Astrocyte of the hippocampus (primary cell): ENCODE data around the gene ARHGAP8.
"Not testable (repeated sequence)": the region's sequence is repeated elsewhere in the genome, so short reads cannot be mapped to it uniquely, and the experiment has no call there.

Experiments
- DNase-seq: peaks from one replicate; pipeline ENCODE4 v3.0.0; 2011; ENCODE audit warnings: low read depth, low spot score

The ARHGAP8 gene

DNA sequence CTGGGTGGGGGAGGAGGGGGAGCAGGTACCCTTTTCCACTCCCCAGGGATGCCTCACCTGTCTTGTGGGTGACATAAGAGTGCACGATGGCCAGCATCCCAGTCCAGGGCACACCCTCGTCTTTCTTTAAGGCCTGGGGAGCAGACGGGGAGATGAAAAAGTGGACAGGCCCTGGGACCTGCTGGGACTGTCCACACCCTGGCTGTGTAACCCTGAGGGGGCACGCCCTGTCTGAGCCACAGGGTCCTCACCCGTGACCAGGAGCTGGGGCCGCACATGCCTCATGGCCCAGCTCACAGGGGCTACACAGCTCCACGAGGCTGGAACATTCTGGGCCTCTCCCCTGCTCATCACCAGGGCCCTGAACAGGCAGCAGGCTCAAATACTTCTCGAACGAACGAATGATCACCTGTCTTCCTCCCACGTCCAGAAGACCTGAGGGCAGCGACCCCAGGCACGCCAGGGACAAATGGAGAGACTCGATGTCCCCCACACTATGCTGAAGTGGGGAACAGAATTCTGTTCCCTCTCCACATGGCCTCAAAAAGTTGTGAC lies 133.5 kb downstream of the ARHGAP8 start:
- DNase-seq, result no peak

DNA sequence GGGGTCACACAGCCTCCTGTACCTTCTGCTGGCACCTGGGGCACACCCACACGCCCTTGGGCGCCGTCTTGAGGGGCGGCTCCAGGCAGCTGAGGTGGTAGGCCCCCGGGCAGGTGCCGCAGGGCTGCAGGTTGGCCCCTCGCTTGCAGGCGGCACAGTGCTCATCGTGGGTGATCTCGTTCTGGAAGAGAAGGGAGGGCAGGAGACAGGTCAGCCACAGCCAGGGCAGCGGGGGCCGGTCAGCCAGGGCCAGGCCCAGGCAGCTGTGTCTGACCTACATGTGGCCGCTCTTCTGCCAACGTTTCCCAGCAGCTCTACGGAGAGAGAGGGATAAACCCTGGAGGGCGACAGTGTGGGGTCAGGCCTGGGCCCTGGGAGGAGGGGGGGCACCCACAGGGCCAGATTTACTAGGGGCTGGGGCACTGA lies 135.6 kb downstream of the ARHGAP8 start:
- no peak for DNase-seq

DNA sequence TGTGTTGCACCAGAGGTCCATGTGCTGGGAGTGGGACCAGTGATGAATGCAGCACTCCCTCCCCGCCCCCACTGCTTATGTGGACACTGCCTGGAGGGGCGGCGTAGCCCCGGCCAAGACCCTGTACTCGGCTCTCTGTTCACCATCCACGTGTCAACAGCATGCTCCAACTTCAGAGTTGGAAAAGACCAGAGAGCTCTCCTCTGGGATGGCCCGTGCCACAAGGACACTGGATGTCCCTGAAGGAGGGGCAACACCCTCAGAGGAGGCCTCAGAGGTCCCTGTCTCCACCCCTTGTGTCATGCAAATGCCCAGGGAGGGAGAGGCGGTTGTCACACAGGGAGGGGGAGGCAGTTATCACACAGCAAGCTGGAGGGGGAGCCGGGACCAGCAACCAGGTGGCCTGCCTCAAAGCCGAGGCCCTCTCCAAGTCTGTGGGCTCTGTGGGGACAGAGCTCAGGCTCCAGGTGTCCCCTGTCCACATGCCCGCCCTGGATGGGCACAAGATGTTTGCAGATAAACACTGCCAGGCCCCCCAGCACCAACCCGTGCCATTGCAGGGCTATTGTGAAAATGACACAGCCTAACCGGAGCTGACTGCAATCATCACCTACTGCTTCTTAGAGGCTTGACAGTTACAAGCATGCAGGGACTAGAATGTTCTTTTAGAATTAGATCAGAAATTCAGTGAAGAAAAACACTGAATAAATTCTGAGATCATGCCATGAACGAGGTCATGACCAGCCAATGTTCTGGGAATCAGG lies 136.3 kb downstream of the ARHGAP8 start:
- DNase-seq, result no peak

GRCh38 chr22:44889255-44889878 lies 137.0 kb downstream of the ARHGAP8 start:
- no peak for DNase-seq

DNA sequence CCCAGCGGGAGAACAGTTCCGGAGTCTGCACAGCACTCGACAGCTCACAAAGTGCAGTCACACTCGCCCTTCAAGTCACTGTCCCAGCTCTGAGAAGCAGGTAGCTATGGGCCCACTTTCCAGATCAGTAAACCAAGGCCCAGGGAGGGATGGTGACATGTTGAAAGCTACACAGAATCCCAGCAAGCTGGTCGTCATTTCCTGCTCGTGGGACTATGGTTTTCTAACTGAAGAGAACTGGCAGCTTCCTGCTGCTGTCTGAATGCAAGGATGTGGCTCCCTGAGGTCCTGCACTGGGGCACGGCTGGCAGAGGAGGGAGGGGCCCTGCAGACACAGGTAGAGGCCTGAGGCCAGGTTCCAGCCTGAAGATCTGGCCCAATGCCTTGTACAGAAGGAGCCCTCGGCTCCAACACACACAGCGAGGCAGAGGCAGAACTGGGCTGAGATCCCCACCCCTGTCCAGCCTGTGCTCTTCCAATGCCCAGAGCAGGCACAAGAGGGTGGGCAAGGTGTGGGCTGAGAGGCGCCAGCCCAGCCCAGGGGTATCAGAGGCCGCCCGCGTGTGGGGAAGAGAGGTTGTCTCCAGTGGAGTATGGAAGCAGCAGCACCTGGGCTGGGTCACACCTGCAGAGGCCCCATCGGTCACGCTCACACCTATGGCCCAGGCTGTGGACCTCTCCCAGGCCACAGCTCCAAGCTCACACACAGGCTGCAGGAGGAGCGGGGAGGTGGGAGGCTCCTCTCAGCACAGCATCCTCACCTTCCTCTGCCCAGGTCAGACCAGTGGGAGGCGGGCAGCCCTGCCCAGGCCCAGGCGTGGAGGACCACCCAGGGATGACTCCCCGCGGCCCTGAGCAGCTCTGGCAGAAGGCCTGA lies 138.3 kb downstream of the ARHGAP8 start:
- no peak for DNase-seq

- DNase-seq, result no peak
Observed at GRCh38 chr22:44891293-44891747, 138.9 kb downstream of the ARHGAP8 start.

DNA sequence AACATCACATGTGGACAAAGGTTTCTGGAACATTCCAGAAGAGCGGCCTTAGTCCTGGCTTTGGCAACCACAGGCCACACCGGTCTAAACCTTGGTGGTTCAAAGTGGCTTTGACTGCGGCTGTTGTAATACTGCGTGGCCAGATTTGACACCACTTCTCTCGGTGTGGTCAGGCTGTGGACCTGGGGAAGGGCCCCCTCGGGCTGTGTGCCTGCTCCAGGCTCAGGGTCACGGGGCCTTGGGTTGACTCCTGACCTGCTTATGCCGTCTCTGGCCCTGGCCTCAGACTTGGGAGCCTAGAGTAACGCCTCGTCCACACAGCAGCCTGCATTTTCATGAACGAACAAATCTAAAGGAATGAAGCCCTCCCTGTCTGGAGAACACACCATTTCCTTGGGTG lies 139.4 kb downstream of the ARHGAP8 start:
- no peak for DNase-seq

- no peak for DNase-seq
Observed at GRCh38 chr22:44892243-44892642, 139.9 kb downstream of the ARHGAP8 start.

- no peak for DNase-seq
Observed at GRCh38 chr22:44892803-44893730, 140.7 kb downstream of the ARHGAP8 start.

- DNase-seq, result no peak
Observed at GRCh38 chr22:44893731-44894080, 141.3 kb downstream of the ARHGAP8 start.

GRCh38 chr22:44894321-44894720 lies 141.9 kb downstream of the ARHGAP8 start:
- DNase-seq, result no peak

- no peak for DNase-seq
Observed at GRCh38 chr22:44894782-44895181, 142.4 kb downstream of the ARHGAP8 start.

DNA sequence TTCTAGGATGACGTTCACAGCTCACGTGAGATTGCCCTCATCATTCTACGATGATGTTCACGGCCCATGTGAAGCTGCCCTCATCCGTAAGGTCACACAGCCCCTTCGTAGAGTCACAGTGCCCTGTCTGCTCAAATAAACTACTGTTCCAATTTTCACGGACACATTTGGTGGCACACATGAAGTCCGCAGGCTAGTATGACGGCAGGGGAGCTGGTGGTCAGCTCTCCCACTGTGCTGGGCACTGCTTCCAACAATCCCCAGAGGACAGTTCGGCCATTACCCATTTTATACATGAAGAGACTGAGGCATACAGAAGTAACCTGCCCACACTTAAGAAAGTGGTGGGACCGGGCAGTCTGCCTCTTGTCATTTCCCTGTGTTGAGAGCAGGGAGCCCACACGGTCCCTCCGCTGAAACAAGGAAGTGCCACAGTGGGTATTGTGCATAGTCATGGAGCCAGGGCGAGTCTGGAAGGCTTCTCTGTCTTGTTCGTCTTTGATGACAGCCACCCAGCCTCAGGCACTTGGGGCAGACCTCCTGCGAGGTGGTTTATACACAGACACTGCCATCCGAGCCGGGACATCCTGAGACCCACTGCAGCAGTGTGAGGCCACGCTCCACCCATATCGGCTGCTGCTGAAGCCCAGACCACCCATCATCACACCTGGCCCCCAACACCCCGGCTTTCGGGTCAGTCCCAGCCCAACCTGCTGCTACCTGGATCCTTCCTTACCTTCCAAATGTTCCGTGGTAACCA lies 143.1 kb downstream of the ARHGAP8 start:
- DNase-seq, result no peak

DNA sequence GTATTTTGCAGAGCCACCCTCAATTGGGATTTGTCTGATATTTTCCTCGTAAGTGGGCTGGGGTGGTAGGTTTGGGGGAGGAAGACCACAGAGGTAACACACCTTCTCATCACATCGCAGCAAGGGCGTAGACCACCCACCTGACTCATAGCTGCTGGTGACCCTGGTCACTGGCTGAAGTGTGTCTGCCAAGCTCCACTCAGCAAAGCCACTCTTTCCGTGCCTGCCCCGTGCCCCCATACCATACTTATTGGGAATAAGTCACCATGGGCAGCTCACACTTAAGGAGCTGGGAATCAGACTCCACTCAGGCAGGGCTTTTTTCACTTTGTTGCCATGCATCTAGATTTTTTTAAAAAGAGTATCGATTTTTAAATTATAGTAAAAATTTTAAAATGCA lies 145.9 kb downstream of the ARHGAP8 start:
- DNase-seq, result no peak

GRCh38 chr22:44901301-44901700 lies 148.9 kb downstream of the ARHGAP8 start:
- DNase-seq, result peak; percentile 11

- DNase-seq, result not testable (repeated sequence)
Observed at GRCh38 chr22:44903164-44903563, 150.8 kb downstream of the ARHGAP8 start.

GRCh38 chr22:44904492-44905152 lies 152.2 kb downstream of the ARHGAP8 start:
- DNase-seq, result not testable (repeated sequence)

DNA sequence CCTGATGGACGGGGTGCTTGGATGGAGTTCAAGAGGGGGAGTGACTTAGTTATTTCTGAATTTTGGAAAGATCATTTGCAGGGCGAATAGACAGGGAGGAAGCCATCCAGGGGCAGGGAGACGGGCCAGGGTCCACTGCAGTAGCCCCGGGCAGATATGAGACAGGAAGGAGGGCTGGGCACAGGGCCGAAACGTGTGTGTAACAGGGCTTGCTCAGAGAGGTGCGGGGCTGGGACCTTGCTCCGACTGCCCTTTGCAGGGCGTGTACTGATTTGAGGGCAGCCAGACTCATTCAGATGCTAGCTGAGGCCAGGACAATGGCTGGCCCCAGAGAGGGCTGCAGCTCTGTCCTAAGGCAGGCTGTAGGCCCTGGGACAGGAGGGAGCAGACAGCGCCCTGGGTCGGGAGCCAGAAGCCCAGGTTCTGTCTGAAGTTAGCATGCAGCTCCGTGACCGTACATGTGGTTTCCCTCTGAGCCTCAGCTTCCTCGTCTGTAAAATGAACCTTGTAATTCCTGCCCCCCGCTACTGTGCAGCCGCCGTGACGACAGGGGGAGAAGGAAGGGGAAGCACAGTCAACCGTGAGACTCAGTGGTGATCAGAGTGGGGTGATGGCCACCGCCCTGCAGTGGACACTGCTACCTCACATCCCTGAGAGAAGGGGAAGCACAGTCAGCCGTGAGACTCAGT lies 154.0 kb downstream of the ARHGAP8 start:
- no peak for DNase-seq
